SU-DHL-6 (cell line): Measurements from ENCODE around the gene CCDC134.

Experiments used
- CTCF ChIP-seq: fragments of 200-600 bp; sonication (generic); IDR thresholded peaks from one replicate; pipeline ENCODE4 v1.5.1; 2017; ENCODE audit warnings: antibody characterized with exemption, mild to moderate bottlenecking, low read length, moderate library complexity; ENCODE audit not compliant: insufficient read depth, poor library complexity, severe bottlenecking
- EZH2phosphoT487 ChIP-seq: fragments of 200-600 bp; sonication (generic), shearing (Covaris generic); conservative IDR thresholded peaks from 2 replicates; pipeline ENCODE4 v1.6.1; 2018; ENCODE audit warnings: mild to moderate bottlenecking, antibody characterized with exemption, low read length, moderate library complexity, mixed read lengths

GRCh38 chr22:41813726-41814410 lies 13.4 kb downstream of the CCDC134 start:
- TF ChIP-seq CTCF (no peak), EZH2phosphoT487 (no peak)
